ENCODE measurements around the gene FOSL2. TPM values are rescaled to one million over a fixed set of nuclear protein-coding genes. Genes with fewer than 3 reads are reported as not detected.

FOSL2 gene
- total and polyA plus RNA-seq, 10 of the 15 experiments (the other 5 are each of a cell fraction or from before 2014, with no cell fraction given), result 0.05 to 1.3 (median 0.34) TPM

- CTCF ChIA-PET, result no interaction called here
These were observed 46.1 kb upstream of the FOSL2 start for GRCh38 chr2:28346587-28346986.

More at GRCh38 chr2:28346587-28346986, 46.1 kb upstream of the FOSL2 start:
- FAIRE-seq (no peak), DNase-seq (ENCODE audit: low read depth, low spot score) (no peak), ATAC-seq (no peak)
- Histone ChIP-seq H3K36me3 (ENCODE audit: control insufficient read depth in 2 of 2, insufficient read depth in 2 of 2, low read length in 1 of 2) (no peaks in the 10 kb centered on the region), H3K4me2 (ENCODE audit: control insufficient read depth, insufficient read depth) (no peak overlapping the region), H3K9ac (ENCODE audit: control insufficient read depth, insufficient read depth, low read length) (no peak overlapping the region), H3K27me3 (replicated peaks in 1 of 2; ENCODE audit: control insufficient read depth in 2 of 2, insufficient read depth in 2 of 2, low read length in 1 of 2) (no peaks in the 10 kb centered on the region), H3K4me1 (ENCODE audit: control insufficient read depth, insufficient read depth, low read length) (no peaks in the 10 kb centered on the region), H3K9me3 (replicated peaks; ENCODE audit: control insufficient read depth, insufficient read depth, low read length) (no peaks in the 10 kb centered on the region), H2AFZ (ENCODE audit: control insufficient read depth, low read depth, low read length) (no peak overlapping the region), H3K4me3 (no peak overlapping the region), H3K27ac (ENCODE audit: control insufficient read depth, insufficient read depth) (no peak overlapping the region), H4K20me1 (ENCODE audit: control insufficient read depth, insufficient read depth) (no peaks in the 10 kb centered on the region), H3K79me2 (ENCODE audit: control insufficient read depth, insufficient read depth, low read length) (no peaks in the 10 kb centered on the region)
- SMC1A ChIA-PET (ENCODE audit: uncharacterized antibody, unreplicated experiment), result no interaction called here
- 50% methylated on average over 6 of the region's 6 CpGs for WGBS (ENCODE audit: insufficient coverage, insufficient replicate concordance, low lambda C conversion rate, missing lambda C conversion rate)
- TF ChIP-seq MXI1 (IDR thresholded peaks at IDR 0.05; ENCODE audit: low read depth, low read length) (no peak), NKRF (conservative IDR thresholded peaks at IDR 0.05) (no peak), ATF7 (IDR thresholded peaks at IDR 0.05; ENCODE audit: low read depth) (no peak), BACH1 (IDR thresholded peaks at IDR 0.05; ENCODE audit: borderline replicate concordance) (no peak), ETV6 (conservative IDR thresholded peaks at IDR 0.05 in 1 of 2, IDR thresholded peaks at IDR 0.05 in 1 of 2; ENCODE audit: borderline replicate concordance in 1 of 2, low read depth in 1 of 2) (no peak), HDAC2 (IDR thresholded peaks at IDR 0.05) (no peak), NFYA (IDR thresholded peaks at IDR 0.05; ENCODE audit: borderline replicate concordance, low read depth, low read length) (no peak), BRCA1 (IDR thresholded peaks at IDR 0.05; ENCODE audit: low read depth, low read length) (no peak)
- RAD21 ChIA-PET (ENCODE audit: unreplicated experiment), result no interaction called here
- no TSS peak for BruUV-seq (replicated peaks)
- POLR2A ChIA-PET, result no interaction called here
- intact Hi-C loops (cut with micrococcal nuclease; ENCODE audit: unreplicated experiment), result no loop called here
- in situ Hi-C loops (cut with MboI), result no loop called here

All from GM12878 (cell line).